H1 (cell line): Measurements from ENCODE around the gene OR10C1.

Experiments
- CTCF ChIP-seq, 3 experiments: IDR thresholded peaks; 1 replicate in 2 of 3; 2 replicates in 1 of 3; pipeline versions ENCODE4 v1.5.1 to v1.6.1; 2011; ENCODE audit warnings: low read length in 3 of 3, mild to moderate bottlenecking in 3 of 3, inconsistent platforms in 2 of 3, low read depth in 1 of 3, moderate library complexity in 1 of 3; ENCODE audit not compliant: insufficient read depth in 1 of 3; ENCODE audit errors: control extremely low read depth in 1 of 3
- EGR1 ChIP-seq: IDR thresholded peaks from 2 replicates; pipeline ENCODE4 v1.6.1; 2011; ENCODE audit warnings: low read depth, low read length, borderline replicate concordance
- GABPA ChIP-seq: IDR thresholded peaks from 2 replicates; pipeline ENCODE4 v1.6.1; 2011; ENCODE audit warnings: mild to moderate bottlenecking, low read length, moderate library complexity, borderline replicate concordance; ENCODE audit not compliant: insufficient read depth
- JUN ChIP-seq: IDR thresholded peaks from 2 replicates; pipeline ENCODE4 v1.6.1; 2011; ENCODE audit warnings: low read depth, mild to moderate bottlenecking, improper control_type of control experiment, low read length
- MAX ChIP-seq: IDR thresholded peaks from 2 replicates; pipeline ENCODE4 v1.6.1; 2012; ENCODE audit warnings: inconsistent platforms
- PHF8 ChIP-seq: fragments of 200-600 bp; sonication (generic); conservative IDR thresholded peaks from 2 replicates; pipeline ENCODE4 v1.7.1; 2012; ENCODE audit warnings: low read depth, mild to moderate bottlenecking, inconsistent platforms, low read length, moderate library complexity

DNA sequence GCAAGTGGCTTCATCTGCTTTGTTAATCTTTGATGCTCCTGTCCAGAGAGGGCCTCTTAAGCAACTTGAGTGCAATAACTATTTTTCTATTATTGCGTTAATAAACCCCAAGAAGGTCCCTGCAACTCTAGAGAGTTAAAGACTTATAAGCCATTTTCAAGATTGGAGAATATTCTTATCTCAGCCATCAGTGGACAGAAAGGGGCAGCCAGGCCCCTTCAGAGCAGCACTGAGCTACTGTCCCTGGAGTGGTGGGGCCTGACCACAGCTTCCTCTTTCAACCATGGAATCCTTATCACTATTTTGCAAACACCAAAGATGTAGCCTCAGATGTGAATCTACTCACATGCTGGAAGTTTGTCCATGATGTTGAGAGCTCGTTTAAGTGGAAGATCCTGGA, 51.4 kb downstream of the OR10C1 start:
- TF ChIP-seq EGR1: no peak
- TF ChIP-seq CTCF (IDR thresholded peaks at IDR 0.05; ENCODE audit: control extremely low read depth in 1 of 3, insufficient read depth in 1 of 3, low read depth in 1 of 3, low read length in 3 of 3): no peak
- no peak for TF ChIP-seq JUN
- no peak for TF ChIP-seq GABPA
- TF ChIP-seq MAX: no peak
- no peak for TF ChIP-seq PHF8
